Measurements from ENCODE around the gene CITED2.

Gene CITED2

GRCh38 chr6:139354189-139354588, 20.3 kb downstream of the CITED2 start:
- Histone ChIP-seq H3K4me1 (no peaks in the 10 kb centered on the region), H3K9me3 (no peaks in the 10 kb centered on the region), H3K27me3 (no peaks in the 10 kb centered on the region), H3K4me3 (ENCODE audit: low read depth, low read length) (no peak overlapping the region), H3K36me3 (no peaks in the 10 kb centered on the region)
- DNase-seq: no peak
- no peak for TF ChIP-seq CTCF (IDR thresholded peaks at IDR 0.05; ENCODE audit: low read depth, low read length)

GRCh38 chr6:139349464-139350020, 24.9 kb downstream of the CITED2 start:
- Histone ChIP-seq H3K36me3 (no peaks in the 10 kb centered on the region), H3K27me3 (no peaks in the 10 kb centered on the region), H3K4me3 (ENCODE audit: low read depth, low read length) (no peak overlapping the region), H3K9me3 (no peaks in the 10 kb centered on the region), H3K4me1 (no peaks in the 10 kb centered on the region)
- DNase-seq: no peak
- no peak for TF ChIP-seq CTCF (IDR thresholded peaks at IDR 0.05; ENCODE audit: low read depth, low read length)

GRCh38 chr6:139346392-139346791, 28.1 kb downstream of the CITED2 start:
- no peak overlapping the region for H3K4me3 ChIP-seq (ENCODE audit: low read depth, low read length)
- H3K36me3 ChIP-seq: no peaks in the 10 kb centered on the region
- TF ChIP-seq CTCF (IDR thresholded peaks at IDR 0.05; ENCODE audit: low read depth, low read length): no peak
- no peak for DNase-seq
- no peaks in the 10 kb centered on the region for H3K4me1 ChIP-seq
- H3K9me3 ChIP-seq: no peaks in the 10 kb centered on the region
- H3K27me3 ChIP-seq: no peaks in the 10 kb centered on the region

GRCh38 chr6:139344186-139344963, 30.1 kb downstream of the CITED2 start:
- Histone ChIP-seq H3K9me3 (no peaks in the 10 kb centered on the region), H3K4me3 (ENCODE audit: low read depth, low read length) (no peak overlapping the region), H3K36me3 (no peaks in the 10 kb centered on the region), H3K27me3 (no peaks in the 10 kb centered on the region), H3K4me1 (no peaks in the 10 kb centered on the region)
- TF ChIP-seq CTCF (IDR thresholded peaks at IDR 0.05; ENCODE audit: low read depth, low read length): no peak
- no peak for DNase-seq

GRCh38 chr6:139343052-139343750, 31.2 kb downstream of the CITED2 start:
- TF ChIP-seq CTCF (IDR thresholded peaks at IDR 0.05; ENCODE audit: low read depth, low read length): no peak
- DNase-seq: no peak

GRCh38 chr6:139341060-139341459, 33.4 kb downstream of the CITED2 start:
- DNase-seq: no peak
- no peaks in the 10 kb centered on the region for H3K36me3 ChIP-seq
- no peaks in the 10 kb centered on the region for H3K27me3 ChIP-seq
- H3K4me3 ChIP-seq (ENCODE audit: low read depth, low read length): no peak overlapping the region
- no peak for TF ChIP-seq CTCF (IDR thresholded peaks at IDR 0.05; ENCODE audit: low read depth, low read length)
- H3K4me1 ChIP-seq: no peaks in the 10 kb centered on the region
- no peaks in the 10 kb centered on the region for H3K9me3 ChIP-seq

More at GRCh38 chr6:139343052-139343750, 31.2 kb downstream of the CITED2 start:
- Histone ChIP-seq H3K4me1 (no peaks in the 10 kb centered on the region), H3K4me3 (ENCODE audit: low read depth, low read length) (no peak overlapping the region), H3K36me3 (no peaks in the 10 kb centered on the region), H3K9me3 (no peaks in the 10 kb centered on the region), H3K27me3 (no peaks in the 10 kb centered on the region)

Measured in BE2C (cell line).